ENCODE measurements around the gene ADGRE3. TPM values are rescaled to one million over a fixed set of nuclear protein-coding genes. Genes with fewer than 3 reads are reported as not detected.

The ADGRE3 gene
- total RNA-seq, 1 donor from 2014 or later: not detected

DNA sequence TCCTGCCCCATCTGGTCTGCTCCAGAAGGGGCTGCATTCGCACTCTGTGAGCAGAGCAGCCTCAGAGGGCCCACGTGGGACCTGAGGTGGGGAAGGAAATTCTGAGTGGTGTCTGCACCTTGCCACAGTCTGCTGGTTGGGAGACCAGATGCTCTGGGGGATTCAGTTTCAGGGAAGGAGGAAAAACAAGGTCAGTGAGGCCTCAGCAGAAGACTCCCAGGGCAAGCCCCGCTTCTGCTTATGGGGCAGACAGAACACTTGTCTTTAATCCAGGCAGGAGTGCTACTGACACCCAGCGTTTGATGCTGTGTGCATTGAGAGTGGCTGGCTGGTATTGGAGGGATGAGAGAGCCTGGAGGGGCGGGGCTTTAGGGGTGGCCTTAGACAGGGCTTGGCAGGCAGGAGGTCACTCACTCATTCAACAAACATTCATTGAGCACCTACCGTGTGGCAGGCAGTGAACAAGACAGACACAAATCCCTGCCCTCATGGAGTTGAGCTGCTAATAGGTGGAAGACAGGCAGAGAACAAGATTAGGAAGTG, 96.7 kb downstream of the ADGRE3 start:
- no peaks in the 10 kb centered on the region for H3K27me3 Mint-ChIP-seq (ENCODE audit: low read depth)

GRCh38 chr19:14577264-14577663, 97.4 kb downstream of the ADGRE3 start:
- Mint-ChIP-seq H3K27me3 (ENCODE audit: low read depth) (no peaks in the 10 kb centered on the region), H3K9me3 (no peaks in the 10 kb centered on the region), H3K4me1 (peaks cover 3% of the 10 kb centered on the region), H3K36me3 (no peaks in the 10 kb centered on the region), H3K27ac (no peak overlapping the region), H3K4me3 (no peak overlapping the region)
- TF ChIP-seq, protein P1, sequence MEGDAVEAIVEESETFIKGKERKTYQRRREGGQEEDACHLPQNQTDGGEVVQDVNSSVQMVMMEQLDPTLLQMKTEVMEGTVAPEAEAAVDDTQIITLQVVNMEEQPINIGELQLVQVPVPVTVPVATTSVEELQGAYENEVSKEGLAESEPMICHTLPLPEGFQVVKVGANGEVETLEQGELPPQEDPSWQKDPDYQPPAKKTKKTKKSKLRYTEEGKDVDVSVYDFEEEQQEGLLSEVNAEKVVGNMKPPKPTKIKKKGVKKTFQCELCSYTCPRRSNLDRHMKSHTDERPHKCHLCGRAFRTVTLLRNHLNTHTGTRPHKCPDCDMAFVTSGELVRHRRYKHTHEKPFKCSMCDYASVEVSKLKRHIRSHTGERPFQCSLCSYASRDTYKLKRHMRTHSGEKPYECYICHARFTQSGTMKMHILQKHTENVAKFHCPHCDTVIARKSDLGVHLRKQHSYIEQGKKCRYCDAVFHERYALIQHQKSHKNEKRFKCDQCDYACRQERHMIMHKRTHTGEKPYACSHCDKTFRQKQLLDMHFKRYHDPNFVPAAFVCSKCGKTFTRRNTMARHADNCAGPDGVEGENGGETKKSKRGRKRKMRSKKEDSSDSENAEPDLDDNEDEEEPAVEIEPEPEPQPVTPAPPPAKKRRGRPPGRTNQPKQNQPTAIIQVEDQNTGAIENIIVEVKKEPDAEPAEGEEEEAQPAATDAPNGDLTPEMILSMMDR (IDR thresholded peaks at IDR 0.05; ENCODE audit: unreplicated experiment): no peak
- DNase-seq (ENCODE audit: low spot score in 2 of 2, unreplicated experiment in 2 of 2): no peak

More for the DNA sequence above, 96.7 kb downstream of the ADGRE3 start:
- Mint-ChIP-seq H3K4me1 (peaks cover 3% of the 10 kb centered on the region), H3K36me3 (no peaks in the 10 kb centered on the region), H3K4me3 (no peak overlapping the region), H3K27ac (no peak overlapping the region), H3K9me3 (no peaks in the 10 kb centered on the region)
- TF ChIP-seq, protein P1 (IDR thresholded peaks at IDR 0.05; ENCODE audit: unreplicated experiment): no peak
- DNase-seq (ENCODE audit: low spot score in 2 of 2, unreplicated experiment in 2 of 2): no peak

- H3K9me3 Mint-ChIP-seq: no peaks in the 10 kb centered on the region
- DNase-seq (ENCODE audit: low spot score in 2 of 2, unreplicated experiment in 2 of 2): no peak
- H3K36me3 Mint-ChIP-seq: no peaks in the 10 kb centered on the region
- peaks cover 8% of the 10 kb centered on the region for H3K4me1 Mint-ChIP-seq
- TF ChIP-seq, protein P1 (IDR thresholded peaks at IDR 0.05; ENCODE audit: unreplicated experiment): no peak
- no peak overlapping the region for H3K4me3 Mint-ChIP-seq
- H3K27ac Mint-ChIP-seq: no peak overlapping the region
- no peaks in the 10 kb centered on the region for H3K27me3 Mint-ChIP-seq (ENCODE audit: low read depth)
Measured at GRCh38 chr19:14576363-14576762, 98.3 kb downstream of the ADGRE3 start.

DNA sequence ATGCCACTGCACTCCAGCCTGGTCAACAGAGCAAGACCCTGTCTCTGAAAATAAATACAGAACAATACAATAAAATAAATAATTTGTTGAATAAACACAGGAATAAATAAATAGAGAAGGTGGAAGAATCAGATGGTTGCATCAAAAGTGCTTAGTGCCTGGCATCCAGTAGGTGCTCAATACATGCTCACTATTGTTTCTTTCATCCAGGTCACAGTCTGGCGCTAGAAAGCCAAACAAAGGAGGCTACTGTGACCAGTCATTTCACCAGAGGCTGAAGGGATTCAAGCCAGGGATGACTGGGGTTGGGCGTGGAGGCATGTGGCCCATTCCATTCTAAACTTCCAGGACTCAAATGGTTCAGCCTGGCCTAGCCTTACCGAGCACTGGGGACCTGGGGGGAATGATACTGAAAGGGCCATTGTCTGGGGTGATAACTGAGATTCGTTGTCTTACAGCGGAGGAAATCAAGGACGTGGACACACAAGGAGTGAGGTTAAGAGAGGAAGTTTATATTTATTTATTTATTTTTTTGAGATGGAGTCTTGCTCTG, 99.1 kb downstream of the ADGRE3 start:
- no peaks in the 10 kb centered on the region for H3K27me3 Mint-ChIP-seq (ENCODE audit: low read depth)
- H3K36me3 Mint-ChIP-seq: no peaks in the 10 kb centered on the region
- TF ChIP-seq, protein P1 (IDR thresholded peaks at IDR 0.05; ENCODE audit: unreplicated experiment): no peak
- no peak overlapping the region for H3K27ac Mint-ChIP-seq
- no peaks in the 10 kb centered on the region for H3K9me3 Mint-ChIP-seq
- no peak overlapping the region for H3K4me3 Mint-ChIP-seq
- no peak for DNase-seq (ENCODE audit: low spot score in 2 of 2, unreplicated experiment in 2 of 2)
- H3K4me1 Mint-ChIP-seq: peaks cover 14% of the 10 kb centered on the region

- Mint-ChIP-seq H3K36me3 (peaks cover 8% of the 10 kb centered on the region), H3K27ac (peak within 1 kb of the TSS; percentile 85), H3K27me3 (ENCODE audit: low read depth) (no peaks in the 10 kb centered on the region), H3K4me3 (peak within 1 kb of the TSS; percentile 95), H3K4me1 (peaks cover 15% of the 10 kb centered on the region), H3K9me3 (no peaks in the 10 kb centered on the region)
- TF ChIP-seq, protein P1 (IDR thresholded peaks at IDR 0.05; ENCODE audit: unreplicated experiment): no peak
- DNase-seq (ENCODE audit: low spot score in 2 of 2, unreplicated experiment in 2 of 2): peak; percentile 56 to 79
Measured at GRCh38 chr19:14571695-14572490, 102.8 kb downstream of the ADGRE3 start, which contains the start of gene NDUFB7. Gene NDUFB7 (minus strand): TSS chr19:14572066. CDS start chr19:14572000, 66 bp downstream.

Data from mesothelial cell of epicardium (in vitro differentiated cells).